HG03432 (cell line): ENCODE measurements around the gene NUDT12.

ENCODE experiments used
- ATAC-seq: cut with Tn5 transposase; IDR thresholded peaks from one replicate; pipeline ENCODE4 v1.9.1; 2021; ENCODE audit warnings: mild to moderate bottlenecking, moderate library complexity; ENCODE audit not compliant: unreplicated experiment

NUDT12 gene

GRCh38 chr5:103562453-103563157, at the start of gene NUDT12:
Gene NUDT12, minus strand, starts transcription at chr5:103562789. Its CDS starts 2,541 bp downstream, at chr5:103560248.
- ATAC-seq = peak; percentile 97

- ATAC-seq = no peak
Measured at GRCh38 chr5:103607346-103607745, 44.8 kb upstream of the NUDT12 start.

DNA sequence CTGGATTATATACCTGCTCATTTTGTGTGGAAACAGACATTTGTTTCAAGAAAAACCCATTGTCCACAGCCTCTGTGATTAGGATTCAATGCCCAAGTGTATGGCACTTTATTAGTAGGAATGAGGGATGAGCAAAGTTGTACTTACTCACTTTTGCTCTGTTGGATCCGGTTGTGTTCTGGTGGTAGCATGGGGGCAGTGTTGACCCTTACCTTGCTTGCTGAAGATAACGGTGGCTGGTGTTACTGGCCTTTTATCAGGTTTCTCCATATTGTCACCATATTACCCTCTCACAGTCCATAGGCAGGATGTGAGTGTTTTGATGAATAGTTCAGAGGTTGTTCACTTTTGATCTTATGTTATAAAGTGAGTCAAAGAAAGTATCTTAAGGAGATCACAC, 42.7 kb upstream of the NUDT12 start:
- ATAC-seq = no peak

- ATAC-seq = no peak
Measured at GRCh38 chr5:103602438-103602837, 39.8 kb upstream of the NUDT12 start.

DNA sequence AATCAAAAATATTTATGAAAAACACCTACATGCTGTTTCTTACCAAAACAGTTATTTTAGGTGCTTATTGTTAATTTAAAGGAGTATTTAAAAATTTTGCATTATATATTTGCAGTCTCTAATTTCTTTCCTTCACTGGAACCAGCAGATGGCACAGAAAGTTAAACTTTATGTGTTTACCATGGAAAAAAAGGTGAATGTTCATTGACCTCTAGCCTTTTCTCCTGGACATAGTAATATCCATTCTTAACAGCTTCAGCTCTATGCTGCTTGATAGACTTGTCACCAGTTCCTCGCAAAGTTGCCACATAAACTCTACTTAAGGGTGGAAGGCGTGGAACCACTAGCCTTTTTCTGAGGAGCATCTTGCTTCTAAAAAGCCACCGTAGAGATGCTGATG, 38.7 kb upstream of the NUDT12 start:
- no peak for ATAC-seq

DNA sequence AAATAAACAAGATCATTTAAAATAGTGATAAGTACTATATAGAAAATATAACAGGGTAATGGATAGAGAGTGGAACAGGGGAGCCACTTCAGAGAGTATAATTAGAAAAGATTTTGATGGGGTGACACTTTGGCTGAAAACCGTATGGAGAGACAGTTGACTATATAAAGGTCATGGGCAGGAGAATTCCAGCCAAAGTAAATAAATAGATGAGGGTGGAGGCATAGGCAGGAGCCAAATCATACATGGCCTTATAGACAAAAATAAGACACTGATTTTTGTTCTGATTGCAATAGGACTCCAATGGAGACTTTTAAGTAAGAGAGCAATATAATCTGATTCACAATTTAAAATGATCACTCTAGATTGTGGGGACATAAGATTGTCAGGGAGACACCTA, 37.5 kb upstream of the NUDT12 start:
- ATAC-seq = no peak

DNA sequence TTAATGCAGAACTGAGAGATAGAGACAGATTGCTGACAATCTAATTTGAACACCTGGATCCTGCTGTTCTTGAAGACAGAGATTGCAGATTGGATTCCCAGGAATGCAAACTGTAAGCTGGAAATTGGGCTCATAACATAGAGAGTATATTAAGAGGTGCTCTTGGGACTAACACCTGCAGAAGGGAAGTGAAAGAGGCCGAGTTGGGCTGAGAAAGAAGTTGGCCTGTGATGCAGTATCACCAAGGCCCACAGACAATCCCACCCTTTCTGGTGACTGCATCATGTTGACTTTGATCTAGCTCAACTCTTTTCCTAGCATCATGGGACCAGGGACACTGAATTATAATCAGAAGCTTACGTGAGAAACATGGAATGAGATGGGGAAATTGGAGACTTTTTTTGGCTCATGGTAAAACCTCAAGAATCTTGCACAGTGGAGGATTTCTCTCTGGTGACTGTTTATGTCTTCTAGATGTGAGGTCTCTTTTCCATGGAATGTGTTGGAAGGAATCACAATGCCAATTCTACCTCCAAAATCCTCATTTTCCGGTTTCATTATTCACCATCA, 36.5 kb upstream of the NUDT12 start:
- ATAC-seq = no peak

GRCh38 chr5:103590221-103590620, 27.6 kb upstream of the NUDT12 start:
- no peak for ATAC-seq

DNA sequence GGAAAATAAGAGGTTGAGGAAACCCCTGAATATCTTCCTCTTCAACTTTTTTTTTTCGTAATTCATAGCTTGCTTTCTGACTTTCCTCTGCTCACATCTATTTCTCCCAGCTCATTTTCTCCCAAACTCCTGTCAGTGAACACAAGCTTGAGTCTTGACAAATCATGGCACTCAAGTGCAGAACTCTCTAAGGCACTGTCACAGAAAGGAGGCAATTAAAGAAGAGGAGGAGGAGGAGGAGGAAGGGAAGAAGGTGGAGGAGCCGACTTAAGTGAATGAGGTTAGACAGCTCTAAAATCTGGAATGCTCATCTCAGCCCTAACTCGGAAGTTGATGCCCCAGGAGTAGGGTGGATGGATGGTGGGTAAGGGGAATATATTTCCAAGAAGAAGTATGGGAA, 27.2 kb upstream of the NUDT12 start:
- no peak for ATAC-seq

DNA sequence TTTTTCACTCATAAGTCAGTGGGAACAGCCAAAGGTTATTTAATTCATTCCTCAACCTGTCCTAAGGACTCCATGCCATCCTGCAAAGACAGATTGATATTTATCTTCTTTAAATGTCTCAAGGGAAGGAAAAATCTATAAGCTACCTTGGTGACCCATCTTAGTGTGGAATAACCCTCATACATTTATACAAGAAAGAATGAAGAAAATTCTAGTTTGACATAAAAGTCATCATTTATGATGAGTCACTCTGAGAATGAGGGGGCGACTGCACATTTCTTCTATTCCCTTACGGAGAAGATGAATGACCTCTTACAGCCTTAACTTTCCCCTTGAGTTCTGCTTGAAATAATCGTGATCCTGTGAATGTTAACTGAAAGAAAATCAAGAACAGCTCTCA, 26.8 kb upstream of the NUDT12 start:
- ATAC-seq = no peak

GRCh38 chr5:103587185-103587748, 24.7 kb upstream of the NUDT12 start:
- ATAC-seq = no peak

- ATAC-seq = no peak
Measured at GRCh38 chr5:103582364-103582763, 19.8 kb upstream of the NUDT12 start.

DNA sequence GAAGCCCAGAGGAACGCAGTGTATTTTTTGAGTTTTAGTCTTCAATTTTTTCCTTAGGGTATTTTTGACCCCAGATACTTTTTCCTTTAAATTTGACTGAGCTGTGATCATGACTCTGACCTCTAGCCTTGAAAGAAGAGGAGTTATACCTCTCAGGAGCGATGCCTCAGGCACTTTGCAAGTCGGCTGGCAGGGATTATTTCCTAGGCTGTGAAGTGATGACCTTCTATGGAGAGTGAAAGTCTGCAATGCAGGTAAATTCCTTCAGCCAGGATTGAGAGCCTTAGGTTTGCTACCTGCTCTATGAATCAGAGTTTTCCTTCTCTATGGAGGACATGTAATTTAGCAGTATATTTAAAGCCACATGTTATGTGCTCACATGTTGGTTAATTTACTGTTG, 10.8 kb upstream of the NUDT12 start:
- no peak for ATAC-seq

DNA sequence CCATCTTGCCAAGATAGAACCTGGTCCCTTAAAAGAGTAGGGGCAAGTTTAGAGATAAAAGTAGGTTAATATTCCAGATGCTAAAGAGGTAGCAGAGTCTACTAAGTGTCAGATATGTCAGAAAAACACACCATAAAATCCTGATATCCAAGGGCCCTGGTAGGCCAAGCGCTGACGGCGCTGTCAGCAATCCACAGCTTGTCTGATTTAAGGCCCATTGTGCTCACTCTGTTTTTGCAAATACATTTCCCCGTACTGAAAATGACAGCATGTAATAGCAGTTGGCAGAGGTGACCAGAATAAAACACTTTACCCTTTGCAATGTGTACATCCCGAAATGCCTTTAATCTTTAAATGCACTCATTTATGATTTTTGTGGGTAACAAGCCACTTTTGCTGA, 9.9 kb upstream of the NUDT12 start:
- no peak for ATAC-seq

GRCh38 chr5:103571730-103572129, 9.1 kb upstream of the NUDT12 start:
- ATAC-seq = no peak

- no peak for ATAC-seq
Measured at GRCh38 chr5:103569313-103570060, 6.9 kb upstream of the NUDT12 start.

GRCh38 chr5:103565719-103566118, 3.1 kb upstream of the NUDT12 start:
- ATAC-seq = no peak

DNA sequence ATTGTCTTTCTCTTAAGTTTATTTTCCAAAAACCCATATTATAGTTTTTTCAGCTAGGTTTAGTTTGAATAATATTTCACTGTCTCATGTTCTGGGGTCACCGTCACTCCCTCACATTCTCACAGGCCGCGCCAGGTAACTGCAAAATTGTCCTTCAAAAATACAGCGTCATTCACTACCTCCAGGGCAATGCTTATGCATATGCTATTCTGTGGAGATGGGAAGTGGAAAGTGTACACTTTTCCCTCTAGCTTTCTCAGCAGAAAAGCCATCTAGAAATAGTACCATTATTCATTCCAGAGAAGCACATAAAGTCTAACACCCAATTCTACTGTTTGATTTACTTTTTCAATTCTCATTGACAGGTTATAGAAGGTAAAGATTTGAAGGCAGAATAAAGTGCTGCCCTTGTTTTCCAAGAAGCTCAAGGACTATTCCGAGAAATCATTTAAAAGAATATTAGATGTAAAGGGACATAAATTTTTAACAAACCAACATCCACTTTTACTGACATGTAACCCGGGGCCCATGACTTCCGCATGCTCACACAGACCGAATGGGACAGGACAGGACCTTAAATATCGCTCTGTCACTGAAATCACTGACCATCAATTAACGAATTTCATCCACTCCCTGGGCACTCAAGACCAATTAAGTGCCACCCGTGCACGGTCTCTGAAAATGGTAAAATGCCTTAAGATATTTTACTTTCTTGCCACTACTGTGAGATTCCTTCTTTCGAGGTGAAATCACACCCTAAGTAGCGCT, 720 bp downstream of the NUDT12 start:
- peak; percentile 44 for ATAC-seq

DNA sequence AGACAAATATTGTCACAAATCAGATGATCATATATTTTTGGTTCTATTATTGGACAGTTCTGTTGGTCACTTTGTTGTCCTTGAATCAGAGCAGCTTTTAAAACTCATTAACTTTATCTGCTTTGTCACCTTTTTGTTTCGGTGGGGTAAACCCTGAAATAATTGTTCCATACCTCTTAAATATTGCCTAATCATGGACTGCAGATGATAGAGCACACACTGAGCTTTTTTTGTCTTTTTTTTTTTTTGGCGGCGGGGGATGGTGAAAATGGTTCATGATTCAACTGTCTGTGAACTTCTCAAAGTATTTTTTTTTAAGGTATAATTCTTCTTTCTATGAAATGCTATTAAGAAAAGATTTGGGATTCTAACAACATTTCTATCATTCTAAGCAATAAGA, 1.8 kb downstream of the NUDT12 start:
- no peak for ATAC-seq

GRCh38 chr5:103546858-103547257, 15.7 kb downstream of the NUDT12 start:
- ATAC-seq = no peak

GRCh38 chr5:103542441-103542840, 20.1 kb downstream of the NUDT12 start:
- no peak for ATAC-seq
